D721Med (cell line): Measurements from ENCODE around the gene SARS1.

Experiments used
- DNase-seq: peaks from one replicate; pipeline ENCODE4 v3.0.0; 2011; ENCODE audit warnings: low spot score; ENCODE audit not compliant: insufficient read length
- FAIRE-seq: peaks from 2 replicates; lab custom pipeline; 2011; peaks lifted over from hg19 to GRCh38; lab: Jason Lieb, UNC
- CTCF ChIP-seq: IDR thresholded peaks from 2 replicates; pipeline ENCODE4 v1.5.1; 2012; ENCODE audit warnings: mild to moderate bottlenecking, control low read depth; ENCODE audit not compliant: insufficient read depth; ENCODE audit errors: missing control alignments

The SARS1 gene

GRCh38 chr1:109243860-109244552, 30.3 kb downstream of the SARS1 start:
- peak; percentile 2 for DNase-seq
- TF ChIP-seq CTCF, result no peak
- no peak for FAIRE-seq

DNA sequence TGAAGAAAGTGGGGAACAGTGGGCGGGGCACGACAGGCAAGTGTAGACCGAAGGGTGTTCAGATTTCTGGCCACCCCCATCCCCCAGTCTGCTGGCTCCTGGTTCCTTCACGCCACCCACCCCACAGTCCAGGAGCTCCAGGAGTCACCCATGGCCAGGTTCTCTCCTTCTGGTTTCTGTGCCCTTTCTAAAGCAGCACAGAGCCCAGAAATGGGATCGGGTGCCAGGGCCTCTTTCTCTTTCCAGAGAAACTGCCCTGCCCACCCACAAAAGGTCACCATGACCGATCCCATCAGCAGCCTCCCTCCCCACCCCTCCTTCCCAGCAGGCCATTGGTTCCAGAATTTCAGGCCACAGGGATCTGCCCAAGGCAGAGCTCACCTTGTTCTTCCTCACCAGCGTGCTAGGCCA, 32.4 kb downstream of the SARS1 start:
- TF ChIP-seq CTCF, result no peak
- DNase-seq (no peak), FAIRE-seq (no peak)

DNA sequence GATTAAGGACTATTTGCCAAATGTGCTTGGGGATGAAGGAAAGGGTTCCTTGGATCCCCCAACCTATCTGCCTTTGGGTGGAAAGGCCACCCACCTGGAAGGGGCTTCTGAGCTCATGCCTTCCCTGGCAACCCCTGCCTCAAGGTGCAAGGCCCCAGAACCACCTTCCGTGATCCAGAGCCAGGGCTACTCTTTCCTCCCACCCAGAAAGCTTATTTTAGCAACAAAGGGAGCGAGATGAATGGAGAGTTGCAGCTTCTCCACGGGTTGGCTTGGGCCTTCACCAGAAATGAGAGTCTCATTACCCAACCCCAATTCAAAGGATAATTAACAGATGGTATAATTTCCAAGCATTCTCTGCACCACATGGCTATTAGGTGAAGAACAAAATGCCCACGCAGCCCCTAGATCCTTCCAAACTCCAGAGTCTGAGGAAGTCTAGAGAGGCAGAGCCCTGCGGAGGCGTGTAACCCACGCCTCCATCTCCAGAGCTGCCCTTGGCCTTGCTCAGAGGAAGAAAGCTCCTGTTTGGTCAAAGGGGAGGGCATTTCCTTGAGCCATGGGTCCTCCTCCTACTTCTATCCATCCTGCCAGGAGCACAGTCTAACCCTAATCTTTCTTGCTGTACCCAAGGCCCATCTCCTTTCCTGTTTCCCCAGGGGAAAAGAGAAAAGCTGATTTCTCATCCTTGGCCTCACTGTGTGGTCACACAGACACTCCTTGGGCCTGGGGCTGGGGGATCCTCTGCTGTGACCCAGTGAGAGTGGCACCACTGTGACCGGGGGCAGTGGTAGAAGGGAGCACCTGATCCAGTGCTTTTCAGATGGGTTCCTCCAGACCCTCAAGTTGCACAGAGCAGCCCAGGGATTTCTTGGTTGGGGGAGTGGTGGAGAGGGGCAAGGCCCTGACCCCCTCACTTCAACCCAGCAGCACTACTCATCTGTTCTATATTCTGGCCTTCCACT, 34.0 kb downstream of the SARS1 start:
- TF ChIP-seq CTCF, result no peak
- DNase-seq, result no peak
- FAIRE-seq, result no peak

DNA sequence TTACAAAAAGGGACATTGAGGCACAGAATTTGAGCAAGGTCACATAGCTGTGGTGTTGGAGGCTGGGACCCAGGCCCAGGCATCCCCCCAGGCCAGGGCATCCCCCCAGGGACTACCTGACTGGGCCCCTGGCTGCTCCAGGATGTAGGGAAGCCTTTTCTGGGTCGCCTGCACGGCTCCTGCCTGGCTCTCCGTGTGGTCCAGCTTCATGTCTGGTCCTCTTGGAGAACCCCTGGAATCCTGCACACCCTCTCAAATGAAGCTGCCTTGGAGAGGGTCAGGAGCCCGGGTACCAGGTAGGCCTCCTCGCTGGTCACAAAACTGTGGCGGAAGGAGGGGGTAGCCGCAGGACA, 34.7 kb downstream of the SARS1 start:
- no peak for TF ChIP-seq CTCF
- no peak for DNase-seq

DNA sequence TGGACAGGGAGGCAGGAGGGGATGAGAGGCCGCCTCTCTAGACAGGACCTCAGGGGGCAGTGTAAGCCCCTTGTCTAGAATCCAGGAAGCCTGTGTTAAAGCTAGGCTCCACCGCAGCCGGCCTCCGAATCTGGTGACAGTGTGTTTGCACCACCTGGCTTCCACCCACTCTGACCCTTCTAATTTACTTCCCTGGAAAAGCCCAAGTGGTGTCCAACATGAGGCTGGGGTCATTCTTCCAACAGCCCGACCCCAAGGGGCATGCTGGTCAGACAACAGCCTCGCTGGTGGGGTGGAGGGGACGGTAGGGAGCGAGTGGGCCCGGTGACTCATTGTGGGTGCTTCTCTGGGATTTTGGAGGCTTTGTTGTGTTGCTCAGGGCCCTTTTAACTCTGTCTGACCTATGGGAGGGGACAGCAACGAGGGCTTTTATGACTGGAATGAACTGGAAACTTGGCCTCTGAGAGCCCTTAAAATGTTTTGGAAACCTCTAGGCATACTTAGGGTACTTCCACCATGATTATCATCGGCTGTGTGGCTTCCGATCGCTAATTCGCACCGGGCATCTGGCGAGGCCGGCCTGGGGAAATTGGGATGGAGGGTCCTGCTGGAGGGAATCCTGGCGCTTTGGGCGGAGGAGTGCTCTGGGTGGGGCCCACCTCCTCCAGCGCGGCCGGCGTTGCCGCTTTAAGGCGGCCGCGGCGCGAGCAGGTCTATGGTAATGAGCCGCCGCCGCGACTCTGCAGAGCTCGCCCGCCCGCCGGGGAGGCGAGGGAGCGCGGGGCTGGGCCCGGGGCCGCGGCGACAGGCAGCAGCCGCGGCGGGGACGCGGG, 35.3 kb downstream of the SARS1 start, which contains the start of gene CELSR2:
Gene CELSR2 (plus strand): TSS at position 743 of the 833 bp plus-strand sequence. CDS start 541 bp downstream, outside the sequence.
- no peak for TF ChIP-seq CTCF
- DNase-seq, result peak; percentile 99
- no peak for FAIRE-seq

More for the DNA sequence above, 34.7 kb downstream of the SARS1 start:
- no peak for FAIRE-seq

DNA sequence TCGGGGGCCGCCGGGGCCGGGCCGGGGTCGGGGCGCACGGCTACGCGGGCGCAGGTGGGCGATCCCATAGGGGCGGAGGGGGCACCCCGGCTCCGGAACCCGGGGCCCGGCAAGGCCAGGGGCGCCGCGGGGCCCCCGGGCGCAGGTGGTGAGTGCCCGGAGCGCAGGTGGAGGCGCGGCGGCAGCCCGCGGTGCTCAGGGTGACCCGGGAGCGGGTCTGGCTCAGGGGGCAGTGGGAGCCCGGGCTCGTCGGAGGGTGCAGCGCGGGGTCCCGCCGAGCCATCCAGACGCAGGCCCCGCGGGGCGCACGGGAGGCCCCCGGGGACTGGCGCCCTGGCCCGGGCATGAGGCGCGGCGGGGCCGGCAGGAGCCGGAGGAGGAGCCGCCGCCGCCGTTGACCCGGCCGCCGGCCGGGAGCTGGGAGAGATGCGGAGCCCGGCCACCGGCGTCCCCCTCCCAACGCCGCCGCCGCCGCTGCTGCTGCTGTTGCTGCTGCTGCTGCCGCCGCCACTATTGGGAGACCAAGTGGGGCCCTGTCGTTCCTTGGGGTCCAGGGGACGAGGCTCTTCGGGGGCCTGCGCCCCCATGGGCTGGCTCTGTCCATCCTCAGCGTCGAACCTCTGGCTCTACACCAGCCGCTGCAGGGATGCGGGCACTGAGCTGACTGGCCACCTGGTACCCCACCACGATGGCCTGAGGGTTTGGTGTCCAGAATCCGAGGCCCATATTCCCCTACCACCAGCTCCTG, 36.1 kb downstream of the SARS1 start:
- no peak for TF ChIP-seq CTCF
- FAIRE-seq (no peak), DNase-seq (peak; percentile 60)
